Osteoblast (primary cell): ENCODE measurements around the gene CLGN. TPM values are rescaled to one million over a fixed set of nuclear protein-coding genes. Genes with fewer than 3 reads are reported as not detected.
"Not testable (repeated sequence)": the region's sequence is repeated elsewhere in the genome, so short reads cannot be mapped to it uniquely, and the experiment has no call there.

Experiments used
- DNase-seq: peaks from one replicate; pipeline ENCODE4 v3.0.0; 2011; ENCODE audit warnings: low spot score, mixed read lengths; ENCODE audit not compliant: insufficient read length; ENCODE audit errors: missing footprints
- H2AFZ ChIP-seq: 2 replicates; pipeline ENCODE4 v1.6.0; 2011; ENCODE audit warnings: mild to moderate bottlenecking, low read length
- H3K27ac ChIP-seq: 2 replicates; pipeline ENCODE4 v1.5.1; 2011; ENCODE audit warnings: mild to moderate bottlenecking, low read depth, low read length, moderate library complexity
- H3K27me3 ChIP-seq: 2 replicates; pipeline ENCODE4 v1.6.0; 2012; ENCODE audit warnings: mild to moderate bottlenecking, control low read depth, inconsistent platforms, low read length, moderate library complexity; ENCODE audit not compliant: insufficient read depth
- H3K36me3 ChIP-seq: 2 replicates; pipeline ENCODE4 v1.5.1; 2011; ENCODE audit warnings: mild to moderate bottlenecking, low read length, control low read depth, moderate library complexity; ENCODE audit not compliant: insufficient read depth
- H3K4me1 ChIP-seq: 2 replicates; pipeline ENCODE4 v1.5.1; 2011; ENCODE audit warnings: mild to moderate bottlenecking, low read length, control low read depth, moderate library complexity; ENCODE audit not compliant: insufficient read depth
- H3K4me2 ChIP-seq: 2 replicates; pipeline ENCODE4 v1.6.0; 2011; ENCODE audit warnings: mild to moderate bottlenecking, low read length; ENCODE audit not compliant: insufficient read depth
- H3K4me3 ChIP-seq: fragments of 200-600 bp; sonication (generic); 3 replicates; pipeline ENCODE4 v1.5.1; 2012; ENCODE audit warnings: mild to moderate bottlenecking, low read length, inconsistent platforms; ENCODE audit not compliant: insufficient read depth
- H3K79me2 ChIP-seq: 2 replicates; pipeline ENCODE4 v1.6.0; 2012; ENCODE audit warnings: mild to moderate bottlenecking, low read length, control low read depth, inconsistent platforms; ENCODE audit not compliant: insufficient read depth
- H3K9me3 ChIP-seq: 2 replicates; pipeline ENCODE4 v1.5.1; 2011; ENCODE audit warnings: low read depth, low read length, control low read depth
- H4K20me1 ChIP-seq: 2 replicates; pipeline ENCODE4 v1.6.0; 2012; ENCODE audit warnings: mild to moderate bottlenecking, low read length, control low read depth; ENCODE audit not compliant: insufficient read depth
- CTCF ChIP-seq: IDR thresholded peaks from 2 replicates; pipeline ENCODE4 v1.5.1; 2011; ENCODE audit warnings: mild to moderate bottlenecking, low read depth, low read length, moderate library complexity; ENCODE audit errors: extremely low read depth
- total RNA-seq: library from RNA; depleted of rRNA; stranded (reverse); fragments of >200 nt; gene quantifications from 2 replicates; pipeline ENCODE4 v1.2.3, GENCODE V29; 2012

The CLGN gene
- total RNA-seq, 1 donor: 0.72 TPM

- H4K20me1 ChIP-seq: no peaks in the 10 kb centered on the region
- peaks cover 56% of the 10 kb centered on the region for H3K27me3 ChIP-seq
- no peaks in the 10 kb centered on the region for H3K36me3 ChIP-seq
- peak overlapping the region; percentile 93 for H3K4me2 ChIP-seq
- no peak for DNase-seq
- H3K4me1 ChIP-seq: peaks cover 3% of the 10 kb centered on the region
- no peaks in the 10 kb centered on the region for H3K79me2 ChIP-seq
- H3K9me3 ChIP-seq: no peaks in the 10 kb centered on the region
- TF ChIP-seq CTCF: no peak
- no peak overlapping the region for H3K27ac ChIP-seq
- peak overlapping the region; percentile 77 for H3K4me3 ChIP-seq
- H2AFZ ChIP-seq: peak overlapping the region; percentile 93
Measured at GRCh38 chr4:140427919-140428471, 547 bp upstream of the CLGN start.

- no peak for TF ChIP-seq CTCF
- Histone ChIP-seq H3K4me2 (peak overlapping the region; percentile 93), H4K20me1 (no peaks in the 10 kb centered on the region), H3K79me2 (no peaks in the 10 kb centered on the region), H3K27me3 (peaks cover 53% of the 10 kb centered on the region), H3K9me3 (no peaks in the 10 kb centered on the region), H3K27ac (no peak overlapping the region), H2AFZ (peak overlapping the region; percentile 93), H3K4me3 (peak overlapping the region; percentile 77), H3K4me1 (peaks cover 3% of the 10 kb centered on the region), H3K36me3 (no peaks in the 10 kb centered on the region)
- no peak for DNase-seq
Measured at GRCh38 chr4:140426610-140427105, 790 bp downstream of the CLGN start.

GRCh38 chr4:140423106-140423505, 4.3 kb downstream of the CLGN start:
- TF ChIP-seq CTCF: no peak

GRCh38 chr4:140413130-140413969, 14.1 kb downstream of the CLGN start:
- not testable (repeated sequence) for H3K4me3 ChIP-seq, DNase-seq, H3K9me3 ChIP-seq, H4K20me1 ChIP-seq, H3K36me3 ChIP-seq, H2AFZ ChIP-seq, H3K4me1 ChIP-seq, H3K27ac ChIP-seq, H3K79me2 ChIP-seq, H3K4me2 ChIP-seq
- peaks cover 12% of the 10 kb centered on the region for H3K27me3 ChIP-seq

More at GRCh38 chr4:140423106-140423505, 4.3 kb downstream of the CLGN start:
- Histone ChIP-seq H4K20me1 (no peaks in the 10 kb centered on the region), H3K27ac (no peak overlapping the region), H3K79me2 (no peaks in the 10 kb centered on the region), H2AFZ (no peak overlapping the region), H3K36me3 (no peaks in the 10 kb centered on the region), H3K9me3 (no peaks in the 10 kb centered on the region), H3K27me3 (peaks cover 33% of the 10 kb centered on the region), H3K4me3 (no peak overlapping the region), H3K4me1 (peaks cover 3% of the 10 kb centered on the region), H3K4me2 (no peak overlapping the region)
- no peak for DNase-seq
